Measurements from ENCODE around the gene TXNDC17. TPM values are rescaled to one million over a fixed set of nuclear protein-coding genes. Genes with fewer than 3 reads are reported as not detected.

TXNDC17 gene
- total and polyA plus RNA-seq, 2 of the 13 experiments (the other 11 are each of a cell fraction or from before 2014, with no cell fraction given) = 188 to 266 TPM

GRCh38 chr17:6648181-6648580 lies 7.3 kb downstream of the TXNDC17 start (continued):
- peak; percentile 65 for TF ChIP-seq CTCF (CRISPR knock-in tag; IDR thresholded peaks at IDR 0.05)

GRCh38 chr17:6651354-6651918 lies 10.6 kb downstream of the TXNDC17 start, which contains the start of the genes C17orf100 and MED31:
Gene C17orf100, plus strand, starts transcription at chr17:6651762. Its CDS starts 152 bp downstream, at chr17:6651914.
Gene MED31, minus strand, starts transcription at chr17:6651605. Its CDS starts 77 bp downstream, at chr17:6651528.
- ChIA-PET CTCF (ENCODE audit: low intra/inter-chr PET ratio, low total read pairs) (interaction anchor here (1.6 kb wide), 1 partner anchor 62 kb away, joined by 3 read pairs; the partner anchor contains the start of gene SLC13A5), POLR2A (interaction anchor here (0.5 to 1.4 kb wide), 6 partner anchors 9 to 326 kb away, joined by 3 to 8 read pairs (median 4); partner anchors contain the start of genes KIAA0753 and SLC13A5)
- Histone ChIP-seq H3K4me2 (ENCODE audit: low read depth, low read length) (peak within 1 kb of the TSS; percentile 90), H3K9me3 (ENCODE audit: low read length) (no peaks in the 10 kb centered on the region), H3K4me3 (replicated peaks in 1 of 3; ENCODE audit: insufficient read depth in 1 of 3, low read depth in 2 of 3, low read length in 3 of 3) (peak within 1 kb of the TSS; percentile 77 to 83 (median 79)), H3K4me1 (ENCODE audit: insufficient read depth, low read length) (peaks cover 49% of the 10 kb centered on the region), H3K79me2 (ENCODE audit: insufficient read depth, low read length) (peaks cover 59% of the 10 kb centered on the region), H4K20me1 (ENCODE audit: insufficient read depth, low read length) (peaks cover 14% of the 10 kb centered on the region), H3K36me3 (replicated peaks in 1 of 2; ENCODE audit: control insufficient read depth in 1 of 2, insufficient read depth in 2 of 2, low read length in 2 of 2) (peaks cover 2 to 7% of the 10 kb centered on the region in 2 experiments; a peak in 4 of 5 replicates), H3K9ac (ENCODE audit: insufficient read depth, low read depth, low read length) (peak within 1 kb of the TSS; percentile 99), H2AFZ (ENCODE audit: low read length) (no peak within 1 kb of the TSS), H3K27ac (ENCODE audit: extremely low read length, insufficient read depth, low read length) (peak within 1 kb of the TSS; percentile 99), H3K27me3 (ENCODE audit: control insufficient read depth in 1 of 2, insufficient read depth in 2 of 2, low read length in 2 of 2) (no peaks in the 10 kb centered on the region; a peak in 1 of 5 replicates)
- 0% methylated on average over 5 of the region's 35 CpGs for WGBS (ENCODE audit: low lambda C conversion rate)
- intact Hi-C loops (cut with micrococcal nuclease; ENCODE audit: unreplicated experiment) (loop anchor here (1.0 to 5.0 kb wide), 2 partner anchors 10 to 361 kb away; partner anchors contain the start of genes RNASEK and TXNDC17), in situ Hi-C loops (cut with HindIII; ENCODE audit: extremely low pct_ligation_motif_present, low pct_unique_long_range_greater_than_20kb) (no loop called here)
- peak; percentile 92 for ATAC-seq
- no TSS peak for BruUV-seq (replicated peaks)
- FAIRE-seq = peak; percentile 85
- DNase-seq (ENCODE audit: low spot score) = peak; percentile 95
- TF ChIP-seq XRCC5 (optimal IDR thresholded peaks at IDR 0.05; ENCODE audit: low read length) (peak; percentile 33), MLXIP (CRISPR knock-in tag; IDR thresholded peaks at IDR 0.05; ENCODE audit: borderline replicate concordance) (no peak), MXD4 (CRISPR knock-in tag; IDR thresholded peaks at IDR 0.05) (peak; percentile 62), MXD1 (CRISPR knock-in tag; IDR thresholded peaks at IDR 0.05) (no peak), GRHL1 (CRISPR knock-in tag; conservative IDR thresholded peaks at IDR 0.05) (no peak), CREB1 (IDR thresholded peaks at IDR 0.05) (peak; percentile 80), CREB1 (CRISPR knock-in tag; IDR thresholded peaks at IDR 0.05) (peak; percentile 71), ZNF441 (CRISPR knock-in tag; IDR thresholded peaks at IDR 0.05; ENCODE audit: borderline replicate concordance) (peak; percentile 74; the same call in 1 of the 2 replicates), ZC3H13 (CRISPR knock-in tag; IDR thresholded peaks at IDR 0.05) (no peak), JUNB (CRISPR knock-in tag; IDR thresholded peaks at IDR 0.05; ENCODE audit: borderline replicate concordance) (no peak), FOXP4 (CRISPR knock-in tag; IDR thresholded peaks at IDR 0.05) (0 out of 2 replicates have a peak, but pooled peaks have one; percentile 12), SUZ12 (IDR thresholded peaks at IDR 0.05; ENCODE audit: low read depth, low read length) (peak; percentile 29; the same call in 1 of the 2 replicates)

Measured in HepG2 (cell line).